Neutrophil (primary cell): Measurements from ENCODE around the gene ACADS.

Experiments
- H3K27ac ChIP-seq: fragments of 200-600 bp; sonication (generic); 2 replicates; pipeline ENCODE4 v1.5.1; 2016; ENCODE audit warnings: mild to moderate bottlenecking, moderate library complexity
- H3K27me3 ChIP-seq: fragments of 200-600 bp; sonication (generic); 2 replicates; pipeline ENCODE4 v1.6.0; 2016; ENCODE audit warnings: mild to moderate bottlenecking
- H3K36me3 ChIP-seq: fragments of 200-600 bp; sonication (generic); 2 replicates; pipeline ENCODE4 v1.5.1; 2017
- H3K4me1 ChIP-seq, 2 experiments: fragments of 200-600 bp in 1 of 2; sonication (generic) in 1 of 2; 1 replicate in 1 of 2; 2 replicates in 1 of 2; pipeline versions ENCODE4 v1.5.1 to v1.6.1; 2013 to 2016; ENCODE audit warnings: low read depth in 1 of 2, low read length in 1 of 2, mild to moderate bottlenecking in 1 of 2, moderate library complexity in 1 of 2; ENCODE audit not compliant: control insufficient read depth in 1 of 2, insufficient read depth in 1 of 2
- H3K4me3 ChIP-seq, 2 experiments: fragments of 200-600 bp in 1 of 2; sonication (generic) in 1 of 2; 1 replicate in 1 of 2; 2 replicates in 1 of 2; pipeline ENCODE4 v1.5.1; 2013 to 2016; ENCODE audit warnings: low read depth in 1 of 2, low read length in 1 of 2, mild to moderate bottlenecking in 1 of 2, moderate library complexity in 1 of 2
- H3K9me3 ChIP-seq: fragments of 200-600 bp; sonication (generic); 2 replicates; pipeline ENCODE4 v1.5.1; 2016
- TF ChIP-seq, protein P1 (sequence below): fragments of 200-600 bp; sonication (generic); IDR thresholded peaks from 2 replicates; pipeline ENCODE4 v1.5.1; 2016; ENCODE audit warnings: antibody characterized with exemption

ACADS gene

DNA sequence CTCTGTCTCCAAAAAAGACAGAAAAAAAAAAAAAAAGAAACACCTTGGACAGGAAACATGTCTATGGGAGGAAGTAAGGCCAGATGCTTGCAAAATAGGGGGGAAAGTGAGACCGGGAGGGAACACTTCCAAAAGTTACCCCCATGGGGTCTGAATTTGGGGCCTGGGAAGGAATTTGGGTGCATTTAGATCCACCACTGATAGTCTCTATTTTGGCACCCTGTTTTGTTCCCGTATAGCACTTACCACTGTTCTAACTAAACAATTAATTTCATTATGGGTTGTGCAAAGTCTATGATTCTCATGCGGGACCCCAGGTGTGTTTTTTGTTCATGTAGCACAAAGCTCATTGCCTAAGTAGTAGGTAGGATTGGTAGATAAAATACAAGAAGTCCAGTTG is 40.1 kb upstream of the ACADS start:
- H3K27me3 ChIP-seq = no peaks in the 10 kb centered on the region
- H3K36me3 ChIP-seq = no peaks in the 10 kb centered on the region
- peak overlapping the region; percentile 92 for H3K27ac ChIP-seq
- no peaks in the 10 kb centered on the region for H3K9me3 ChIP-seq
- TF ChIP-seq, protein P1, sequence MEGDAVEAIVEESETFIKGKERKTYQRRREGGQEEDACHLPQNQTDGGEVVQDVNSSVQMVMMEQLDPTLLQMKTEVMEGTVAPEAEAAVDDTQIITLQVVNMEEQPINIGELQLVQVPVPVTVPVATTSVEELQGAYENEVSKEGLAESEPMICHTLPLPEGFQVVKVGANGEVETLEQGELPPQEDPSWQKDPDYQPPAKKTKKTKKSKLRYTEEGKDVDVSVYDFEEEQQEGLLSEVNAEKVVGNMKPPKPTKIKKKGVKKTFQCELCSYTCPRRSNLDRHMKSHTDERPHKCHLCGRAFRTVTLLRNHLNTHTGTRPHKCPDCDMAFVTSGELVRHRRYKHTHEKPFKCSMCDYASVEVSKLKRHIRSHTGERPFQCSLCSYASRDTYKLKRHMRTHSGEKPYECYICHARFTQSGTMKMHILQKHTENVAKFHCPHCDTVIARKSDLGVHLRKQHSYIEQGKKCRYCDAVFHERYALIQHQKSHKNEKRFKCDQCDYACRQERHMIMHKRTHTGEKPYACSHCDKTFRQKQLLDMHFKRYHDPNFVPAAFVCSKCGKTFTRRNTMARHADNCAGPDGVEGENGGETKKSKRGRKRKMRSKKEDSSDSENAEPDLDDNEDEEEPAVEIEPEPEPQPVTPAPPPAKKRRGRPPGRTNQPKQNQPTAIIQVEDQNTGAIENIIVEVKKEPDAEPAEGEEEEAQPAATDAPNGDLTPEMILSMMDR = no peak
- peak overlapping the region in 1 of 2 experiments; percentile 97 for H3K4me3 ChIP-seq
- H3K4me1 ChIP-seq = peaks cover 43 to 46% of the 10 kb centered on the region in 2 experiments

DNA sequence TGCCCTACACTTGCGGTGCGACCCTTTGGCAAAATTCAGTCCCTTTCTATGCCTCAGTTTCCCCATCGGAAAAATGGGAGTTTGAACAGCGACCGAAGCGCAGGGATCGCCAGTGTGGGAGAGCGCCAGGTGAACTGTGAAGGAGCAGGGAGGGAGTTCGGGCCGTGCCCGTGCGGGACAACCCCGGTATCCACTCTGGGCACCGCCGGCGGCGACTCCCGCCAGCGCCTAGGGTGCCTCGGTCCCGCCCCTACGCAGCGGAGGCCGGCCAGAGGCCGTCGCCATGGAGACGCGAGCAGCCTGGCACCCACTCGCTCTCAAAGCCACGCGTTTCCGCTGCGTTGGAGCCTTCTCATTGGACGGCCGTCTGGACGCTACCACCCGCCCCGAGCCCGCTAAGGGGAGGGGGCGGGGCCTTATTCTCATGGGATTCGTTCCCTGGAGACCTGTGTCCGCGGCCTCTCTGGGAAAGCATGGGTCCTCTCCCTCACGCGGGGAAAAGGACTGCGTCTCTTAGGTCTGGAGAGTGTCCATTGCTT is 39.4 kb upstream of the ACADS start:
- Histone ChIP-seq H3K9me3 (no peaks in the 10 kb centered on the region), H3K4me3 (peak overlapping the region; percentile 92 to 97), H3K4me1 (peaks cover 43 to 46% of the 10 kb centered on the region in 2 experiments), H3K36me3 (no peaks in the 10 kb centered on the region), H3K27me3 (no peaks in the 10 kb centered on the region), H3K27ac (peak overlapping the region; percentile 92)
- TF ChIP-seq, protein P1 = no peak

DNA sequence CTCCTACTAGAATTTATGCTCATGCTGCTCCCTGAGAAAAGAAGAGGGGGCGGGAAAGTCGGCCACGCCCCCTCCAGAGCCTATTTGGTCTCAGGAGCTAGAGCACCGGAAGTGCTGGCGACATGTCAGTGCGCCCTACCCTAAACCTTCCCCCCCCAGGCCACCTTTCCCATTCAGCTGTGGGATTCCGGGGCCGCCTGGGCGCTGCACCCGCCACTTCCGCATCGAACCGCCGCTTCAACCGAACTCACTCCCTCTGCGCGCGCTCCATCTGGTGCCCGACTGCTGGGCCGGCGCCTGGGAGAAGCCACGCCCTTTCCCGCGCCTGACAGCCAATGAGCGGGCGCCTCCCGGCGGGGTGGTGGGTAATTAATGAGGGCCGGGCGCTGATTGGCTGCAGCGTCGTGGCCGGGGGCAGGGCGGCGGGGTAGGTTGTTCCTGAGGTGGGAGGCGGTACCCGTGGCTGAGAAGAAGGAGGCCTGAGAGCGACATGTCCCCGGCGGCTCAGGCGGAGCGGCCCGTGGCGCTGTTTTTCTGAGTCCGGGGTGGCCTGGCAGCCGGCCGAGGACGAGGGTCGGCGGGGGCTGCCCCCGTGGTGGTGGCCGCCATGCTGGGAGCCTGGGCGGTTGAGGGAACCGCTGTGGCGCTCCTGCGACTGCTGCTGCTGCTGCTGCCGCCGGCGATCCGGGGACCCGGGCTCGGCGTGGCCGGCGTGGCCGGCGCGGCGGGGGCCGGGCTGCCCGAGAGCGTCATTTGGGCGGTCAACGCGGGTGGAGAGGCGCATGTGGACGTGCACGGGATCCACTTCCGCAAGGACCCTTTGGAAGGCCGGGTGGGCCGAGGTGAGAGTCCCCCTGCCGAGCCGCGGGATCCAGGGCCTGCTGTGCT is 38.7 kb upstream of the ACADS start, which contains the start of gene MLEC:
Gene MLEC, plus strand, starts transcription at position 460 of the 888 bp plus-strand sequence. Its CDS starts 148 bp downstream, at position 608.
- TF ChIP-seq, protein P1 = peak; percentile 57
- Histone ChIP-seq H3K9me3 (no peaks in the 10 kb centered on the region), H3K27me3 (no peaks in the 10 kb centered on the region), H3K4me1 (peaks cover 43 to 46% of the 10 kb centered on the region in 2 experiments), H3K27ac (peak within 1 kb of the TSS; percentile 92), H3K4me3 (peak within 1 kb of the TSS; percentile 92 to 97), H3K36me3 (no peaks in the 10 kb centered on the region)

GRCh38 chr12:120687578-120688289 is 37.9 kb upstream of the ACADS start:
- H3K27me3 ChIP-seq = no peaks in the 10 kb centered on the region
- H3K36me3 ChIP-seq = no peaks in the 10 kb centered on the region
- H3K27ac ChIP-seq = peak overlapping the region; percentile 92
- H3K4me3 ChIP-seq = peak overlapping the region; percentile 92 to 97
- H3K9me3 ChIP-seq = no peaks in the 10 kb centered on the region
- TF ChIP-seq, protein P1 = no peak
- H3K4me1 ChIP-seq = peaks cover 43 to 46% of the 10 kb centered on the region in 2 experiments

DNA sequence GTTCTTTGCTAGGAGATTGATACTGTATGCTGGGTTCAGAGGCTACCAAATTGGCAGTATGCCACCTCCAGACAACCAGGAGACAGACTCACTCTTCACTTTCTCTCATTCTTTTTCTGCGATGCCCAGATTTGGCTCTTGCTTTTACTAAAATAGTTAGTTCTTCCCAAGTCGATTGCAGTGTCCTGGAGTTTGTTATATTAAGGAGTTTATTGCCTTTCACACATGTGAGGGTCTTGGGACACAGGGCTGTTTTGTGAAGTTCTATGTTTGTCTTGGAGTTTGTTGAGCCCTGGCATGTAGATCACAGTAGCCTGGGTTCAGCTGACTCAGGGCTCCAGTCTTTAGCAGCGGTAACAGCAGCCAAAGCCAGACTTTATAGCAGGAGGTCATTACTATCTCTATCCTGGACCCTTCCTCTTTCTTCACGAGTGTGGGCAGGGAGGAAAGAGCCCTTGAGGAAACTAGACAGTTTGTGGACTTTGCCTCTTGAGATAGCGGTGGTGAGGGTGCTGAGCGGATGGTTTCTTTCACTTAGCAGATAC is 37.0 kb upstream of the ACADS start:
- Histone ChIP-seq H3K9me3 (no peaks in the 10 kb centered on the region), H3K4me3 (peak overlapping the region; percentile 92 to 97), H3K36me3 (no peaks in the 10 kb centered on the region), H3K27ac (peak overlapping the region; percentile 92), H3K4me1 (peaks cover 43 to 46% of the 10 kb centered on the region in 2 experiments), H3K27me3 (no peaks in the 10 kb centered on the region)
- TF ChIP-seq, protein P1 = no peak
